H7 (cell line): ENCODE data around the gene IFNL4. TPM values are rescaled to one million over a fixed set of nuclear protein-coding genes. Genes with fewer than 3 reads are reported as not detected.
"Not testable (repeated sequence)": the region's sequence is repeated elsewhere in the genome, so short reads cannot be mapped to it uniquely, and the experiment has no call there.

ENCODE experiments used
- DNase-seq: peaks from one replicate; pipeline ENCODE4 v3.0.0; 2012
- H3K27me3 ChIP-seq: 2 replicates; pipeline ENCODE4 v1.6.0; 2011; ENCODE audit warnings: mild to moderate bottlenecking, low read length; ENCODE audit not compliant: control insufficient read depth, insufficient read depth
- H3K36me3 ChIP-seq: replicated peaks from 2 replicates; pipeline ENCODE4 v1.5.1; 2011; ENCODE audit warnings: low read length; ENCODE audit not compliant: control insufficient read depth, insufficient read depth
- H3K4me3 ChIP-seq: 2 replicates; pipeline ENCODE4 v1.5.1; 2011; ENCODE audit warnings: low read depth, mild to moderate bottlenecking, control low read depth, low read length, moderate library complexity; ENCODE audit not compliant: insufficient read depth
- total RNA-seq: library from RNA; depleted of rRNA; stranded (reverse); fragments of >200 nt; shearing (Covaris generic); gene quantifications from 2 replicates; pipeline ENCODE4 v1.2.3, GENCODE V29; 2014; rRNA removed

Gene IFNL4
- not detected in 2 replicates for total RNA-seq

DNA sequence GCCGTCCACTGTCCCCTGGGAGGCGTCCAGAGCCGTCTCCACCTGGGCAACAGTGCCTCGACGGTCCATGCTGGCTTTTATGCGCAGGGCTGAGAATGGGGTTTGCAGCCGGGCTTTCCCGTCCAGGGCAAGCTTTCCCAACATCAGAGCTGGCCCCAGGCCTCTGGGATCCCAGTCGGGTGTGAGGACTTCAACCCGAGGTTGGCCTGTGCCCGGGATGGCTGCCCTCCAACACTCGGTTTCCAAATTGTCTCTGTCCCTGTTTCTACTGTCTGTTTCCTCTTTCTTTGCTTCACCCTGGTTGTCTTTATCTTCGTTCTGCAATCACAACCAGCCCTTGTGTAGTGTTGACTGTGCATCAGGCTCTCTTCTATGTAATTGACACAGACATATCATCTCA lies at the start of gene IFNL4:
TSS of gene IFNL4 (minus strand) at position 51 of the 400 bp plus-strand sequence.
- Histone ChIP-seq H3K4me3 (peak within 1 kb of the TSS; percentile 32), H3K27me3 (peaks cover 38% of the 10 kb centered on the region), H3K36me3 (no peaks in the 10 kb centered on the region)
- no peak for DNase-seq

DNA sequence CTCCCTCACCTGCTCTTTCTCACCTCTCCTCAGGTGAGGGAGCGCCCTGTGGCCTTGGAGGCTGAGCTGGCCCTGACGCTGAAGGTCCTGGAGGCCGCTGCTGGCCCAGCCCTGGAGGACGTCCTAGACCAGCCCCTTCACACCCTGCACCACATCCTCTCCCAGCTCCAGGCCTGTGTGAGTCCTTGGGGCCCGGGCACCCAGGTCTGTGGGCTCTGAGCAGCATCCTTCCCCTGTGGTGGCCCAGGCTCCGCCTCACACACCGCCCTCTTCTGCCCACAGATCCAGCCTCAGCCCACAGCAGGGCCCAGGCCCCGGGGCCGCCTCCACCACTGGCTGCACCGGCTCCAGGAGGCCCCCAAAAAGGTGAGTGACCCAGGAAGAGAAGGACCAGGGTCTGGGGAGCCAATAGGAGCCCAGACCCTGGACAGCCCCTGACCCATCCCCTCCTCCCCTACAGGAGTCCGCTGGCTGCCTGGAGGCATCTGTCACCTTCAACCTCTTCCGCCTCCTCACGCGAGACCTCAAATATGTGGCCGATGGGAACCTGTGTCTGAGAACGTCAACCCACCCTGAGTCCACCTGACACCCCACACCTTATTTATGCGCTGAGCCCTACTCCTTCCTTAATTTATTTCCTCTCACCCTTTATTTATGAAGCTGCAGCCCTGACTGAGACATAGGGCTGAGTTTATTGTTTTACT lies 49.4 kb upstream of the IFNL4 start:
- no peak for DNase-seq
- no peak overlapping the region for H3K4me3 ChIP-seq
- H3K27me3 ChIP-seq = peaks cover 4% of the 10 kb centered on the region; the same call in 1 of the 2 replicates
- H3K36me3 ChIP-seq = no peaks in the 10 kb centered on the region

DNA sequence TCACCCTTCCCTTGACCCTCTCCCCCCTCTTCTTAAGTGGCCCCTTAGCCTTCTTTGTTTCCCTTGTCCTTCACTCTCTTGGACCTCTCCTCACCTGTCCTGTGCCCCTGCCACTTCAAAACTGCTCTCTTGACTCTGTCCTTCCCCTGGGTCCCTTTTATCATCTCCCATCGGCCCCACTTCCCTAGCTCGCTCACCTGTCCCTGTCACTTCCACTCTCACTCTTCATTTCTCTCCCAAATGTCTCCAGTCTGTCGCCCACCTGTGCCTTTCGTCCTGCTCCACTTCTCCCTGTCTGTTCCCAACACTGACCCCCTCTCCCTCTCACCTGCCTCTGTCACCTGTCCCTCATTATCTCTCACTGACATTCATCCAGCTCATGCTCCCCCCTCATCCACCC lies 48.2 kb upstream of the IFNL4 start:
- no peak for DNase-seq
- Histone ChIP-seq H3K27me3 (peaks cover 4% of the 10 kb centered on the region; the same call in 1 of the 2 replicates), H3K36me3 (no peaks in the 10 kb centered on the region), H3K4me3 (no peak overlapping the region)

DNA sequence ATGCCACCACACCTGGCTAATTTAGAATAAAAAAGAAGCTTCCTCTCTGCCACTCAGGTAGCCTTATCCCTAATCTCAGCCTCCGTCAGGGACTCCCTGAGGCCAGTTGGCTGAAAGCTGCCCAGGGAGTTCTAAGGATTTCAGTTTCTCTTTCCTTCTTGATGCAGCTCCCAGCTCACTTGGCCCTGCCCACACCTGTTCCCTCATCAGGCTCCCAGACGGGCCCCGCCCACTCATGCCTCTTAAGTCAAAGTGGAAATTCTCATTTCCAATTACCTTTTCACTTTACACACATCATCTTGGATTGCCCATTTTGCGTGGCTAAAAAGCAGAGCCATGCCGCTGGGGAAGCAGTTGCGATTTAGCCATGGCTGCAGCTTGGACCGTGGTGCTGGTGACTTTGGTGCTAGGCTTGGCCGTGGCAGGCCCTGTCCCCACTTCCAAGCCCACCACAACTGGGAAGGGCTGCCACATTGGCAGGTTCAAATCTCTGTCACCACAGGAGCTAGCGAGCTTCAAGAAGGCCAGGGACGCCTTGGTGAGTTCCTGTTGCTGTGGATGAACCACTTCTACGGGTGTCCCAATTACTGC lies 47.5 kb upstream of the IFNL4 start, which contains the start of gene IFNL1:
TSS of gene IFNL1 (plus strand) at position 353 of the 591 bp plus-strand sequence. CDS start at position 368, 15 bp downstream.
- Histone ChIP-seq H3K4me3 (no peak within 1 kb of the TSS), H3K36me3 (no peaks in the 10 kb centered on the region), H3K27me3 (peaks cover 4% of the 10 kb centered on the region; the same call in 1 of the 2 replicates)
- DNase-seq = no peak

DNA sequence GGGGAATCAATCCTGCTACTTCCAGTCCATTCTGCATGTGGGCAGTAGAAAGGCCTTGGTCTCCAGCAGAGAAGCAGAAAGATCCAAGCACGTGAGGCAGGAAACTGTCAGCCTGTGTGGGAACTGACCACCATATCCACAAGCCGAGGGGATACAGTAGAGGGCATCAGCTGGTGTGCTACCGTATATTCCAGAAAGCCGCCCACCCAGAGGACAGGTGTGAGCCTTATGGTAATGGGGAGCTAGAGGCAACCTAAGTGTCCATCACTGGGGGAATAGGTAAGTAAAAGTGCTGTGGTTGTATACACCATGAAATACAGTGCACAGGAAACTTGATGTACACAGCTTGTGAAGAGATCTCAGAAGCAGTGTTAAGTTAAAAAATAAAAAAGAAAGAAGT lies 44.7 kb upstream of the IFNL4 start:
- H3K4me3 ChIP-seq = no peak overlapping the region
- H3K36me3 ChIP-seq = no peaks in the 10 kb centered on the region
- DNase-seq = no peak
- H3K27me3 ChIP-seq = peaks cover 4% of the 10 kb centered on the region; the same call in 1 of the 2 replicates

DNA sequence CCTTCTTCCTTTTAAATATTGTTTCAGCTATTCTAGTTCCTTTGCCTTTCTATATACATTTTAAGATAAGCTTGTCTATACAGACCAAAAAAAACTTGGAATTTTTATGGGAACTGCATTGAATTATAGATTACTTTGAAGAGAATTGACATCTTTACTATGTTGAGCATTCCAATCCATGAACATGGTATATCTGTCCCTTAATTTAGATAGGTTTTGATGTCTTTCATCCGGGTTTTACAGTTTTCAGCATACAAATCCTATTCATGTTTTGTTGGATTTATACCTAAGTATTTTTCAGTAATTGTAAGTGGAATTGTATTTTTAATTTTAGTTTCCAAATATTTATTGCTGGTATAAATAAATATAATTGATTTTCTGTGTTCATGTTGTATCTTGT lies 35.4 kb upstream of the IFNL4 start:
- DNase-seq = no peak
- H3K36me3 ChIP-seq = no peaks in the 10 kb centered on the region
- no peak overlapping the region for H3K4me3 ChIP-seq
- H3K27me3 ChIP-seq = no peaks in the 10 kb centered on the region; the same call in 1 of the 2 replicates

DNA sequence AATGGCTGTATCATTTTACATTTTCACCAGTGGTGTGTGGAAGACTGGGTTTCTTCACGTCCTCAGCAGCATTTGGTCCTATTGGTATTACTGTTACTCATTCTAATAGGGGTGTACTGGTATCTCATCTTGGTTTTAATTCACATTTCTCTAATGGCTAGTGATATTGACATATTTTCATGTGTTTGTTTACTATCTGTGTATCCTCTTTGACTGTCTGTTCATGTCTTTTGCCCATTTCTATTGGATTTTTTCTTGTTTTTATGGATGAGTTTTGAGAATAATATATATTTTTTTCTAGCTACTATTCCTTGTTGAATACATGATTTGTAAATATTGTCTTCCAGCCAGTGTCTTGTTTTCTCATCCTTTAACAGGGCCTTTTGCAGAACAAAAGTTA lies 33.4 kb upstream of the IFNL4 start:
- Histone ChIP-seq H3K4me3 (no peak overlapping the region), H3K36me3 (no peaks in the 10 kb centered on the region), H3K27me3 (no peaks in the 10 kb centered on the region; the same call in 1 of the 2 replicates)
- DNase-seq = no peak

DNA sequence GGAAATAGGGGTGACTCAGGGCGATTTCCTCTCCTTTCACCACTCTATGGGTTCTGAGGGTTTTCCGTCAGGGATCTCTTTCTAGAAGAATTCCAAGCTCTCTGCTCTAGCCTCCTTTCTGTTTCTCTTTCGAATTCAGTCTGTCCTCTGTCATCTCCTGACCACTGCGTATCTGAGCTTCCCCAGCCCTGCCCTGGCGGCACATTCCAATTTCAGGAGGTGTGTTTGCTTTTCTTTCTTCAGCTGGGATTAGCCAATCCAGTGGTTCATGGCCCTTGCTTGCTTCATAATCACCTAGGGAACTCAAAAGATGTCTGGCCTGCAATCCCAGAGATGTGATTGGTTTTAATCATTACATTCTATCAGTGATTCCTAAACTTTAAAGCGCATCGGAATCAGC lies 28.9 kb upstream of the IFNL4 start:
- DNase-seq = no peak
- Histone ChIP-seq H3K27me3 (no peaks in the 10 kb centered on the region; the same call in 1 of the 2 replicates), H3K36me3 (no peaks in the 10 kb centered on the region), H3K4me3 (no peak overlapping the region)

DNA sequence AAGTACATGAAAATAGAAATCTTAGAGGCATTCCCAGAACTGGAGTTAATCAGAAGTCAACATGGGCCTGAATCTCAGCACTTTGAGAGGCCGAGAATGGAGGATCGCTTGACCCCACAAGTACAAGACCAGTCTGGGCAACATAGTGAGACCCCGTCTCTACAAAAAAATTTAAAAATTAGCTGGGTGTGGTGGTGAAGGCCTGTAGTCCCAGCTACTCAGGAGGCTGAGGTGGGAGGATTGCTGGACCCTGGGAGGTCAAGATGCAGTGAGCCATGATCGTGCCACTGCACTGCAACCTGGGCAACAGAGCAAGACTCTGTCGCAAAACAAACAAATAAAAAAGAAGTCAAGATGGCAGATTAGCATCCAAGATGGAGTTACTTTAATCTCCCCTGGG lies 28.1 kb upstream of the IFNL4 start:
- no peak for DNase-seq
- H3K4me3 ChIP-seq = no peak overlapping the region
- no peaks in the 10 kb centered on the region for H3K36me3 ChIP-seq
- no peaks in the 10 kb centered on the region; the same call in 1 of the 2 replicates for H3K27me3 ChIP-seq

DNA sequence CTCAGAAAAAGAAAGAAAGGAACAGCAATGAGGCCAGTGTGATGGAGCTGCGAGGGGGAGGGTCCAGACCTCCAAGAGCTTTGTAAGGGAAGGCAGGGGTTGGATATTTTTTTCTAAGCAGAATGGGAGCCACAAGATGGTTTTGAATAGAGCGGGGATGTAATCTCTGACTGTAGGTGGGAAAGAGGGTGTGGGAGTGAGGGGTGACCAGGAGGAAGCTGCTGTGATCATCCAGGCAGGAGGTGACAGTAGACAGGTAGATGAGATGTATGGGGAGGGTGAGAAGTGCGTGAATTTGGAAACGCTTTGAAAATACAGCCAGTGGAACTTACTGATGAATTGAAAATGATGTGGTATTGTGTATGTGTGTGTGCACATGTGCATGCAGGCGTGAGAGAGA lies 26.9 kb upstream of the IFNL4 start:
- H3K27me3 ChIP-seq = peaks cover under 1% of the 10 kb centered on the region; the same call in 1 of the 2 replicates
- H3K4me3 ChIP-seq = no peak overlapping the region
- DNase-seq = no peak
- H3K36me3 ChIP-seq = no peaks in the 10 kb centered on the region

DNA sequence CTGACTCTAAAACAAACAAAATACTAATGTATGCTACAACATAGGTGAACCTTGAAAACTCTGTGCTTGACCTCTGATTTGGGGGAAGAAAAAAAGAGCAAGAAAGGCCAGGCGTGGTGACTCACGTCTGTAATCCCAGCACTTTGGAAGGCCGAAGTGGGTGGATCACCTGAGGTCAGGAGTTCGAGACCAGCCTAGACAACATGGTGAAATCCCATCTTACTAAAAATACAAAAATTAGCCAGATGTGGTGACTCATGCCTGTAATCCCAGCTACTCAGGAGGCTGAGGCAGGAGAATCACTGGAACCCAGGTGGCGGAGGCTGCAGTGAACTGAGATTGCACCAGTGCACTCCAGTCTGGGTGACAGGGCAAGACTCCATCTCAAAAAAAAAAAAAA lies 25.2 kb upstream of the IFNL4 start:
- not testable (repeated sequence) for H3K36me3 ChIP-seq, H3K4me3 ChIP-seq, H3K27me3 ChIP-seq, DNase-seq

DNA sequence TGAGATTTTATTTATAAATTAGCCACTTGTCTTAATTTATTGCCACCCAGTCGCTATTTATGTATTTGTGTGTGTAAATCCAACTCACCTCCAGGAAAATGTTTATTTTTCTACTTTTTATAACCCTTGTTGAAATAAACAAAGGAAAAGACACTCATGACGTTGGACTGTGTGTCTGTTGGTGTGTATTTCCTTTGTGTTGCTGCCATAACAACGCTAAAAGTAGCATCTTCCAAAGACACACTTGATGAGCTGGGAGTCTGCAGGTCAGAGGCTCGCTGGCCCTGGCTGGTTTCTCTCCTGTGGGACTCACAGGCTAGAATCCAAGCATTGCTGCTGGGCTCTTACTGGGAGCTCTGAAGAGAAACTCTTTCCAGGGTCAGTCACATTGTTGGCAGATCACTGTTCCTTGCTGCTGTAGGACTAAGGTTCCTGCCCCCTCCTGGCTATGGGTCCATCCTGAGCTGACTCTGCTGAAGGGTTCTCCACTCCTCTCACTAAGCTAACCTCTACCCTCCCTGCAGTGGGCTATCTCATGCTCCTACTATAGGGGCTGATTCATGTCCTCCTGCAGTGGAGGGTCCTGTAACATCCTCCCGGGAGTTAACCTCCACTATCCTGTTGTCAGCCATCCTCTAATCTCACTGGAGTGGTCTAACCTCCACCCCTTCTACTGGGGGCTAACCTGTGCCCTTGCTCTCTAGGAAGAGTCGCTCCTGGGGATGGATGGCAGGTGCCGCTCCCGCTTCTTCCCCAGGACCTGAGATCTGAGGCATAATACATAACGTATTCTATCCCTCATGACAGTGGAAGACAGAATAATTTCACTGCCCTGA lies 21.6 kb upstream of the IFNL4 start:
- no peaks in the 10 kb centered on the region for H3K36me3 ChIP-seq
- DNase-seq = no peak
- H3K4me3 ChIP-seq = no peak overlapping the region
- peaks cover 16% of the 10 kb centered on the region for H3K27me3 ChIP-seq

DNA sequence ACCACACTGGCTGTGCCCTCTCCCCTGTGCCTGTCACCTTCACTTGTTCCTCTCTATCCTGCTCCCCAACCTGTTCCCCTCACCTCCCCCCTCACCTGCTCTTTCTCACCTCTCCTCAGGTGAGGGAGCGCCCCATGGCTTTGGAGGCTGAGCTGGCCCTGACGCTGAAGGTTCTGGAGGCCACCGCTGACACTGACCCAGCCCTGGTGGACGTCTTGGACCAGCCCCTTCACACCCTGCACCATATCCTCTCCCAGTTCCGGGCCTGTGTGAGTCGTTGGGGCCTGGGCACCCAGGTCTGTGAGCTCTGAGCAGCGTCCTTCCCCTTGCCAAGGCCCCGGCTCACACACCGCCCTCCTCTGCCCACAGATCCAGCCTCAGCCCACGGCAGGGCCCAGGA lies 20.7 kb upstream of the IFNL4 start:
- H3K27me3 ChIP-seq = peaks cover 25% of the 10 kb centered on the region
- not testable (repeated sequence) for H3K36me3 ChIP-seq, DNase-seq, H3K4me3 ChIP-seq

DNA sequence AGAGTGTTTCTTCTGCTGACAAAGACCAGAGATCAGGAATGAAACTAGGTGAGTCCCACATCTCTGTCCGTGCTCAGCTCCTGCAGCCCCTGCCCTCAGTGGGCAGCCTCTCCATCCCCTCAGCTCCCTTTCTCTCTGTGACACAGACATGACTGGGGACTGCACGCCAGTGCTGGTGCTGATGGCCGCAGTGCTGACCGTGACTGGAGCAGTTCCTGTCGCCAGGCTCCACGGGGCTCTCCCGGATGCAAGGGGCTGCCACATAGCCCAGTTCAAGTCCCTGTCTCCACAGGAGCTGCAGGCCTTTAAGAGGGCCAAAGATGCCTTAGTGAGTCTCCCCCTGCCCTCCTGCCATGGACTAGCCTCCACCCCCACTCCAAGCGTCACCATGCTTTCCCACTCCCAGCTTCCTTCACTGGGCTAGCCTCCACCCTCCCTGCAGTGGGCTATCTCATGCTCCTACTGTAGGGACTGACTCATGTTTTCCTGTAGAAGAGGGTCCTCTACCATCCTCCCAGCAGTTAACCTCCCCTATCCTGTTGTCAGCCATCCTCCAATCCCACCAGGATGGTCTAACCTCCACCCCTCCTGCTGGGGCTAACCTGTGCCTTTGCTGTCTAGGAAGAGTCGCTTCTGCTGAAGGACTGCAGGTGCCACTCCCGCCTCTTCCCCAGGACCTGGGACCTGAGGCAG lies 20.0 kb upstream of the IFNL4 start:
- H3K27me3 ChIP-seq = peaks cover 32% of the 10 kb centered on the region
- not testable (repeated sequence) for H3K4me3 ChIP-seq, H3K36me3 ChIP-seq, DNase-seq
